KMS-11 (cell line): ENCODE measurements around the gene PPP1R12B.
A peak's percentile ranks its signal among the peaks of the same experiment; 100 is the strongest.

Experiments
- H2AFZ ChIP-seq: fragments of 200-600 bp; sonication (generic); 2 replicates; pipeline ENCODE4 v1.6.1; 2016; ENCODE audit warnings: antibody characterized with exemption, mixed run types, low read depth
- H3K27ac ChIP-seq: fragments of 200-600 bp; sonication (generic); 2 replicates; pipeline ENCODE4 v1.6.1; 2016; ENCODE audit warnings: mild to moderate bottlenecking, mixed run types
- H3K27me3 ChIP-seq: fragments of 200-600 bp; sonication (generic); 2 replicates; pipeline ENCODE4 v1.6.1; 2017; ENCODE audit warnings: mild to moderate bottlenecking, low read depth, mixed run types, moderate library complexity; ENCODE audit not compliant: insufficient read depth
- H3K36me3 ChIP-seq: fragments of 200-600 bp; sonication (generic); 2 replicates; pipeline ENCODE4 v1.6.1; 2017; ENCODE audit warnings: mild to moderate bottlenecking, mixed run types; ENCODE audit not compliant: insufficient read depth
- H3K4me1 ChIP-seq: fragments of 200-600 bp; sonication (generic); 2 replicates; pipeline ENCODE4 v1.6.1; 2016; ENCODE audit warnings: mild to moderate bottlenecking, low read depth, mixed run types; ENCODE audit not compliant: poor library complexity, severe bottlenecking
- H3K4me2 ChIP-seq: fragments of 200-600 bp; sonication (generic); 2 replicates; pipeline ENCODE4 v1.7.0; 2016; ENCODE audit warnings: mild to moderate bottlenecking, mixed run types
- H3K4me3 ChIP-seq: fragments of 200-600 bp; sonication (generic); IDR thresholded peaks from 2 replicates; pipeline ENCODE4 v1.6.1; 2017; ENCODE audit warnings: low read depth, low read length, mixed read lengths; ENCODE audit not compliant: insufficient read depth
- H3K79me2 ChIP-seq: fragments of 200-600 bp; sonication (generic); 2 replicates; pipeline ENCODE4 v1.6.1; 2016; ENCODE audit warnings: low read depth, mixed run types; ENCODE audit not compliant: insufficient read depth
- H3K9ac ChIP-seq: fragments of 200-600 bp; sonication (generic); 2 replicates; pipeline ENCODE4 v1.6.1; 2016; ENCODE audit warnings: mild to moderate bottlenecking, mixed run types
- H4K20me1 ChIP-seq: fragments of 200-600 bp; sonication (generic); 2 replicates; pipeline ENCODE4 v1.6.1; 2016; ENCODE audit warnings: mild to moderate bottlenecking, mixed run types; ENCODE audit not compliant: insufficient read depth
- TF ChIP-seq, protein P1 (sequence below): fragments of 200-600 bp; sonication (generic); conservative IDR thresholded peaks from 2 replicates; pipeline ENCODE4 v1.6.1; 2017; ENCODE audit warnings: low read depth, mild to moderate bottlenecking, antibody characterized with exemption, low read length, moderate library complexity, mixed read lengths

The PPP1R12B gene

DNA sequence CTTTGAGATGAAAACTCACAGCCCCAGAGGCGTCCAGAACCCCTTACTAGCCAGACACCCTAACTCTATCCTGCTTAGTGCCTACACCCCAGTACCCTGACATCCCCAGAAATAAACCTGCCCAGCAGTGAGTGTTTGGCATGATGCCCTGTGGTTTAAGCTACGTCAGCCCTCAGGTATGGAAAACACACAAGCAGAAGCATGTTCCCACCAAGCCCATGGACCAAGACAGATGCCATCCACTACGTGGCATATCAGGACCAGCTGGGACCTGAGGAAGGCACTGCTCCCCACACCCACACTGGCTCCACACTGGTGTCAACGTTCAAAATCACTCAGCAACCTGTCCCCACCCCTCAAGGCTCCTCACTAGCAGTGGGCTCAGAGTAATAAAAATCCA lies 245.3 kb downstream of the PPP1R12B start:
- H3K27ac ChIP-seq, result no peak overlapping the region

DNA sequence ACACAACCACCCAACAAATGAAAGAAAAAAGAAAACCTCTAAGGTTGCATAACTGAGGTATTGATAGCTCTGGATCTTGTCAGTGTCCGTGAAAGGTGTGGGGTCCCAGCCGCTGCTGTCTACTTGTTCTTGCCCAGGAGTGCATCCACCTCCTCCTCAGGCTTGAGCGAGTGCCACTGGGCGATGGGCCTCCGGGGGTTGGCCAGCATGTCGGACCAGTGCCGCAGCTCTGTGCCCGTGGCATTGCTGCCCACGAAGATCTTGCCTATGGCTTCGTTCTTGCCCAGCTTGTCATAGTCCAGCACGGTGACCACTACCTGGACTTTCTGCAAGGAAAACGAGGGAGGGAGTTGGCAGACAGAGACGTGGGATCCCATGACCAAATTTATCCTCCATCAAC lies 248.1 kb downstream of the PPP1R12B start:
- H3K79me2 ChIP-seq, result no peaks in the 10 kb centered on the region
- no peaks in the 10 kb centered on the region for H3K36me3 ChIP-seq
- TF ChIP-seq, protein P1, sequence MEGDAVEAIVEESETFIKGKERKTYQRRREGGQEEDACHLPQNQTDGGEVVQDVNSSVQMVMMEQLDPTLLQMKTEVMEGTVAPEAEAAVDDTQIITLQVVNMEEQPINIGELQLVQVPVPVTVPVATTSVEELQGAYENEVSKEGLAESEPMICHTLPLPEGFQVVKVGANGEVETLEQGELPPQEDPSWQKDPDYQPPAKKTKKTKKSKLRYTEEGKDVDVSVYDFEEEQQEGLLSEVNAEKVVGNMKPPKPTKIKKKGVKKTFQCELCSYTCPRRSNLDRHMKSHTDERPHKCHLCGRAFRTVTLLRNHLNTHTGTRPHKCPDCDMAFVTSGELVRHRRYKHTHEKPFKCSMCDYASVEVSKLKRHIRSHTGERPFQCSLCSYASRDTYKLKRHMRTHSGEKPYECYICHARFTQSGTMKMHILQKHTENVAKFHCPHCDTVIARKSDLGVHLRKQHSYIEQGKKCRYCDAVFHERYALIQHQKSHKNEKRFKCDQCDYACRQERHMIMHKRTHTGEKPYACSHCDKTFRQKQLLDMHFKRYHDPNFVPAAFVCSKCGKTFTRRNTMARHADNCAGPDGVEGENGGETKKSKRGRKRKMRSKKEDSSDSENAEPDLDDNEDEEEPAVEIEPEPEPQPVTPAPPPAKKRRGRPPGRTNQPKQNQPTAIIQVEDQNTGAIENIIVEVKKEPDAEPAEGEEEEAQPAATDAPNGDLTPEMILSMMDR, result no peak
- H3K4me1 ChIP-seq, result peaks cover 4% of the 10 kb centered on the region
- no peak overlapping the region for H3K9ac ChIP-seq
- no peak overlapping the region for H3K27ac ChIP-seq
- H4K20me1 ChIP-seq, result no peaks in the 10 kb centered on the region
- H3K27me3 ChIP-seq, result no peaks in the 10 kb centered on the region
- no peak overlapping the region for H2AFZ ChIP-seq
- no peak overlapping the region for H3K4me3 ChIP-seq
- no peak overlapping the region for H3K4me2 ChIP-seq

More for the DNA sequence above, 245.3 kb downstream of the PPP1R12B start:
- H4K20me1 ChIP-seq, result no peaks in the 10 kb centered on the region
- no peaks in the 10 kb centered on the region for H3K36me3 ChIP-seq
- H3K4me3 ChIP-seq, result no peak overlapping the region
- H2AFZ ChIP-seq, result no peak overlapping the region
- H3K9ac ChIP-seq, result no peak overlapping the region
- no peaks in the 10 kb centered on the region for H3K79me2 ChIP-seq
- H3K4me1 ChIP-seq, result no peaks in the 10 kb centered on the region
- H3K27me3 ChIP-seq, result no peaks in the 10 kb centered on the region
- TF ChIP-seq, protein P1, result no peak
- H3K4me2 ChIP-seq, result no peak overlapping the region

DNA sequence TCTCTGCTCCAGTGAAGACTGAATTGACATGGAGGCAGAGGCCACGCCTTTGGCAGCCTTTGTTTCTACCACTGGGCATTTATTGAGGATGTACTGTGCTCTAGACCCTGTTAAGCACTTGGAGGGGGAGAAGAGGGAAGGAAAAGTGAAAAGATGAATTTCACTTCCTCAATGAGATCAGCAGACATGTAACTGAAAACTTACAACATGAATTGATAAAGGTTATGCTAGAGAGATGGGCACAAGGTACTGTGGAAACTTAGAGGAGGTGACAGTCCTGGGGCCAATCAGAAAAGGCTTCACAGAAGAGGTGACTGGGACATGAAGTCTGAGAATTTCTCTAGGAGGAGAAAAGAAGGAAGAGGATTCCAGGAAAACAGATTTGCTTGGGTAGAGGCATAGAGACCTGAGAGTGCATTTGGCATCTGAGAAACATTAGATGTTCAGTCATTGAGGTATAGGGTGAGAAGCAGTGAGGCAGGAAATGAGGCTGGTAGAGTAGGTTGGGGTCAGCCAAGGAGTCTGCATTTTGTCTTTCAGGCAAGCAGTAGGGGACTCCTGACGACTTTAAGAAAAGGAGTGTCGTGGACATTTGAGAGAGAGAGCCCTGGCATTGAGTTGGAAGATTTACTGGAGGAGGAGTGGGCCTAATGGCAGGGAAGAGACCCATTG lies 248.7 kb downstream of the PPP1R12B start:
- Histone ChIP-seq H3K27ac (no peak overlapping the region), H3K4me3 (no peak overlapping the region), H3K27me3 (no peaks in the 10 kb centered on the region), H2AFZ (no peak overlapping the region), H3K4me2 (no peak overlapping the region), H3K79me2 (no peaks in the 10 kb centered on the region), H3K4me1 (peaks cover 4% of the 10 kb centered on the region), H3K9ac (no peak overlapping the region), H4K20me1 (no peaks in the 10 kb centered on the region), H3K36me3 (no peaks in the 10 kb centered on the region)
- TF ChIP-seq, protein P1, result no peak

DNA sequence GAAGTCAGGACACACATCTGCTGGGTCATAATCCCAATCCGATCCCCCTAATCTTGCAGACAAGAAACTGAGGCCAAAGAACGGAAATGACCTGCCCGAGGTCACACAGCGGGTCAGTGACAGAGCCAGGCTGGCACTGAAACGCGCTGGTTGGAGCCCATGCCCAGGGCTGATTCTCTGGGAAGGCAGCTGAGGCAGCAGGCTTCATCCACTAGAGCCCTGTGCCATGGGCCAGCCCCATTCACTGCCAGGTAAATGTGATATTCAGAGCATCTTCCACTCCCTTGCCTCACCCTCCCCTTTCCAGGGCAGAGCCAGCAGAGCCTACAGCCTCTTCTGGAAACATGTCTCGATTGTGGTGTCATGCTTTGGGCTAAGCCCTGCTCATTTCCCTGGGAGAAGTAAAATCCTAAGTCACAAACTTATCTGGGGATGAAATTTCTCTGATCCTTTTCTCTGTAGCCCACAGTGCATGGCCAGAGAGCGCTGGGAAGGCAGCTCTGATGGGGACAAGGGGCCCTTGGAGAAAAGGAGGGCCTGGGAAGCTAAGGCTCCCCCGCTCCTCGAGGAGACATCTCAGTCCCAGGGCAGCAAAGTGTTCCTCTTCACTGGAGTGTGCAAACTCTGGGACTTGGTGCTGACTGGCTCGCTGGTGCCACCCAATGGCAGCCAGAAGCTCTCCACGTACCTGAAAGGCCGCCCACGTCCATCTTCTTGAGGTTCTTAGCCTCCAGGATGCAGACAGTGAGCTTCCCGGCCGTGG lies 251.4 kb downstream of the PPP1R12B start:
- Histone ChIP-seq H2AFZ (no peak overlapping the region), H3K27me3 (no peaks in the 10 kb centered on the region), H3K4me3 (no peak overlapping the region), H3K36me3 (no peaks in the 10 kb centered on the region), H3K4me1 (peaks cover 4% of the 10 kb centered on the region), H3K9ac (no peak overlapping the region), H3K79me2 (no peaks in the 10 kb centered on the region), H3K4me2 (no peak overlapping the region), H4K20me1 (no peaks in the 10 kb centered on the region), H3K27ac (no peak overlapping the region)
- TF ChIP-seq, protein P1, result peak; percentile 83
